Spleen (tissue), 11 donors: ENCODE data around the gene ST13. TPM values are rescaled to one million over a fixed set of nuclear protein-coding genes. Genes with fewer than 3 reads are reported as not detected.

Source experiments
- DNase-seq: peaks from one replicate; pipeline ENCODE4 v3.0.0-alpha.2; 2020
- H3K27ac ChIP-seq, 8 donors: fragments of 200-600 bp; sonication (generic) in 7 of 8; 1 replicate in 4 of 8; 2 replicates in 4 of 8; pipeline versions ENCODE4 v1.5.0 to v1.8.0; 2016 to 2021; ENCODE audit warnings: inconsistent platforms in 4 of 8, mild to moderate bottlenecking in 4 of 8, moderate library complexity in 1 of 8
- H3K27me3 ChIP-seq, 7 donors: fragments of 200-600 bp; sonication (generic) in 6 of 7; replicated peaks in 1 of 7; 1 replicate in 4 of 7; 2 replicates in 3 of 7; pipeline versions ENCODE4 v1.5.0 to v1.8.0; 2016 to 2021; ENCODE audit warnings: inconsistent platforms in 3 of 7, mild to moderate bottlenecking in 1 of 7
- H3K36me3 ChIP-seq, 6 donors: fragments of 200-600 bp; sonication (generic) in 5 of 6; 1 replicate in 4 of 6; 2 replicates in 2 of 6; pipeline versions ENCODE4 v1.5.0 to v1.8.0; 2016 to 2021; ENCODE audit warnings: inconsistent platforms in 2 of 6
- H3K4me1 ChIP-seq, 6 donors: fragments of 200-600 bp; sonication (generic) in 5 of 6; 1 replicate in 3 of 6; 2 replicates in 3 of 6; pipeline versions ENCODE4 v1.5.0 to v1.8.0; 2016 to 2021; ENCODE audit warnings: inconsistent platforms in 3 of 6
- H3K4me3 ChIP-seq, 8 donors: fragments of 200-600 bp; sonication (generic) in 7 of 8; 1 replicate in 4 of 8; 2 replicates in 4 of 8; pipeline versions ENCODE4 v1.5.0 to v1.8.0; 2016 to 2021; ENCODE audit warnings: inconsistent platforms in 4 of 8, mild to moderate bottlenecking in 4 of 8, moderate library complexity in 2 of 8
- H3K9me3 ChIP-seq, 8 donors: fragments of 200-600 bp; sonication (generic) in 7 of 8; 1 replicate in 4 of 8; 2 replicates in 4 of 8; pipeline versions ENCODE4 v1.5.0 to v1.8.0; 2016 to 2021; ENCODE audit warnings: inconsistent platforms in 4 of 8
- POLR2A ChIP-seq, 3 donors: fragments of 450-650 bp; IDR thresholded peaks; one replicate each; pipeline ENCODE4 v1.5.1; 2017; ENCODE audit warnings: antibody characterized with exemption in 3 of 3, mild to moderate bottlenecking in 1 of 3
- POLR2AphosphoS5 ChIP-seq, 3 donors: sonication (generic); formaldehyde crosslinking; IDR thresholded peaks; one replicate each; pipeline ENCODE4 v1.5.1; 2017; ENCODE audit warnings: antibody characterized with exemption in 3 of 3
- WGBS, 5 donors: extraction: QIAGEN DNeasy Blood & Tissue Kit in 3 of 5; methylation state at CpG; one replicate each; pipeline versions ENCODE4 v1.1.5 to v1.1.7; 2013 to 2018; 5-methylcytosine and 5-hydroxymethylcytosine counted together
- intact Hi-C: fragments of 100-400 bp; cut with DNase I; formaldehyde crosslinking; loops from one replicate; pipeline ENCODE4 v1.15.0; 2023; ENCODE audit warnings: low total_unique reads
- polyA plus RNA-seq, 3 donors: library from polyadenylated mRNA; stranded (reverse); fragments of 200-250 nt; gene quantifications; one replicate each; pipeline ENCODE4 v1.2.1, GENCODE V29; 2013
- total RNA-seq, 7 donors: library from RNA; depleted of rRNA in 3 of 7; stranded (reverse); fragments of >200 nt in 3 of 7; fragmentation: NEBNext Ultra II Directional in 4 of 7; extraction: Animal tissue kit (Norgen Biotek cat#: 25700) in 4 of 7; gene quantifications; one replicate each; pipeline versions ENCODE4 v1.1.0 to v1.2.1, GENCODE V29; 2016 to 2021
- TF ChIP-seq, protein P1 (sequence below), 11 experiments: fragments of 200-600 bp in 7 of 11; fragments of 450-650 bp in 4 of 11; sonication (generic) in 4 of 11; IDR thresholded peaks in 8 of 11; conservative IDR thresholded peaks in 3 of 11; 1 replicate in 7 of 11; 2 replicates in 4 of 11; pipeline versions ENCODE4 v1.4.0 to v1.8.0; 2016 to 2021; ENCODE audit warnings: antibody characterized with exemption in 11 of 11, inconsistent platforms in 4 of 11, mild to moderate bottlenecking in 1 of 11
- donor health status: healthy with polysubstance abuse.
- donor health status: DM: no; HTN: no; CAD: no; lungs with moderate emphysema.
- donor health status: DM: no; HTN: no; CAD: no.
- donor health status: Bipolar disorder and iron deficiency.
- donor health status: healthy.
- donor health status: DM: no; HTN: no; CAD: no.
- donor health status: DM: yes; HTN: yes; CAD: no.

ST13 gene
- total and polyA plus RNA-seq, 10 donors: 56.2 to 162 (median 107) TPM

DNA sequence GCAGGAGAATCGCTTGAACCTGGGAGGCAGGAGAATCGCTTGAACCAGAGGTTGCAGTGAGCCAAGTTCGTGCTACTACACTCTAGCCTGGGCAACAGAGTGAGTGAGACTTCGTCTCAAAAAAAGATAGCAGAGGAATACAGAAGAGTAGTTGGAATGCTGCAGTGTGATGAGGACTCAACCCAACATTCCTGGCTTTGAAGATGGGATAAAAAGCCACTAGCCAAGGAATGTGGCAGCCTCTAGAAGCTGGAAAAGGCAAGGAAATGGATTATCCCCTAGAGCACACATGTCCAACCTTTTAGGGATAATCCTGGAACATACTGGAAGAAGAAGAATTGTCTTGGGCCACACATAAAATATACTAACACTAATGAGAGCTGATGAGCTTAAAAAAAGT, 51.2 kb downstream of the ST13 start:
- TF ChIP-seq, protein P1, sequence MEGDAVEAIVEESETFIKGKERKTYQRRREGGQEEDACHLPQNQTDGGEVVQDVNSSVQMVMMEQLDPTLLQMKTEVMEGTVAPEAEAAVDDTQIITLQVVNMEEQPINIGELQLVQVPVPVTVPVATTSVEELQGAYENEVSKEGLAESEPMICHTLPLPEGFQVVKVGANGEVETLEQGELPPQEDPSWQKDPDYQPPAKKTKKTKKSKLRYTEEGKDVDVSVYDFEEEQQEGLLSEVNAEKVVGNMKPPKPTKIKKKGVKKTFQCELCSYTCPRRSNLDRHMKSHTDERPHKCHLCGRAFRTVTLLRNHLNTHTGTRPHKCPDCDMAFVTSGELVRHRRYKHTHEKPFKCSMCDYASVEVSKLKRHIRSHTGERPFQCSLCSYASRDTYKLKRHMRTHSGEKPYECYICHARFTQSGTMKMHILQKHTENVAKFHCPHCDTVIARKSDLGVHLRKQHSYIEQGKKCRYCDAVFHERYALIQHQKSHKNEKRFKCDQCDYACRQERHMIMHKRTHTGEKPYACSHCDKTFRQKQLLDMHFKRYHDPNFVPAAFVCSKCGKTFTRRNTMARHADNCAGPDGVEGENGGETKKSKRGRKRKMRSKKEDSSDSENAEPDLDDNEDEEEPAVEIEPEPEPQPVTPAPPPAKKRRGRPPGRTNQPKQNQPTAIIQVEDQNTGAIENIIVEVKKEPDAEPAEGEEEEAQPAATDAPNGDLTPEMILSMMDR (IDR thresholded peaks at IDR 0.05 in 8 of 11, conservative IDR thresholded peaks at IDR 0.05 in 3 of 11): no peak
- no peak for TF ChIP-seq POLR2AphosphoS5 (IDR thresholded peaks at IDR 0.05)
- no peak for TF ChIP-seq POLR2A (IDR thresholded peaks at IDR 0.05)
- no peak for DNase-seq
- intact Hi-C loops: no loop called here
- no peak overlapping the region for H3K4me3 ChIP-seq
- no peaks in the 10 kb centered on the region for H3K9me3 ChIP-seq
- no peak overlapping the region for H3K27ac ChIP-seq
- no peaks in the 10 kb centered on the region for H3K27me3 ChIP-seq
- H3K4me1 ChIP-seq: peaks cover 0 to 8% (median 0%) of the 10 kb centered on the region in 6 donors
- WGBS, 5 donors: 91 to 99% (median 98%) methylated on average over 4 of the region's 4 CpGs
- H3K36me3 ChIP-seq: peaks cover 0 to 14% (median 0%) of the 10 kb centered on the region in 6 donors

DNA sequence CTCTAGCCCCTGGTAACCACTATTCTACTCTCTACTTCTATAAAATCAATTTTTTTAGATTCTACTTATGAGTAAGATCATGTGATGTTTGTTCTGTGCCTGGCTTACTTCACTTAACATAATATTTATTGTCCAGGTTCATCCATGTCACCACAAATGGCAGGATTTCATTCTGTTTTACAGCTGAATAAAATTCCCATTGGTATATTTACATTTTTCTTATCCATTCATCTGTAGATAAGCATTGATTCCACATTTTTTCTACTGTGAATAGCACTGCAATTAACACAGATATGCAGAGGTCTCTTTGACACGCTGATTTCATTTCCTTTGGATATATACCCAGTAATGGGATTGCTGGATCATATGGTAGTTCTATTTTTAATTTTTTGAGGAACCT, 53.1 kb downstream of the ST13 start:
- Histone ChIP-seq H3K27me3 (no peaks in the 10 kb centered on the region), H3K27ac (no peak overlapping the region), H3K4me1 (peaks cover 0 to 4% (median 0%) of the 10 kb centered on the region in 6 donors), H3K9me3 (no peaks in the 10 kb centered on the region), H3K36me3 (peaks cover 0 to 19% (median 0%) of the 10 kb centered on the region in 6 donors), H3K4me3 (no peak overlapping the region)
- intact Hi-C loops: no loop called here
- WGBS, 5 donors: 48 to 100% (median 97%) methylated on average over 1 of the region's 1 CpG
- DNase-seq: no peak
- no peak for TF ChIP-seq POLR2AphosphoS5 (IDR thresholded peaks at IDR 0.05)
- TF ChIP-seq, protein P1 (IDR thresholded peaks at IDR 0.05 in 8 of 11, conservative IDR thresholded peaks at IDR 0.05 in 3 of 11): no peak
- no peak for TF ChIP-seq POLR2A (IDR thresholded peaks at IDR 0.05)

DNA sequence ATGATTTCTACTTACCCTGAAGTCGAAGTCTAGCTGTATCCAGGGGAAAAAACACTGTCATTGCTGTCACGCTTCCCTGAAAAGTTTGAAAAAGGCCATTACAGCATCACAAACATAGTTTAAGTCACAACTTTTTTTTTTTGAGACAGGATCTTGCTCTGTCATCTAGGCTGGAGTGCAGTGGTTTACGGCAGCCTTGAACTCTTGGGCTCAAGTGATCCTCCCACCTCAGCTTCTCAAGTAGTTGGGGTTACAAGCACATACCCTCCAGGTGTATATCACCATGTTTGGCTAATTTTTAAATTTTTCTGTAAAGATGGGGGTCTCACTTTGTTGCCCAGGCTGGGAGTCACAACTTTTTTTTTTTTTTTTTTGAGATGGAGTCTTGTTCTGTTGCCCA, 57.4 kb downstream of the ST13 start:
- DNase-seq: no peak
- Histone ChIP-seq H3K4me3 (no peak overlapping the region), H3K36me3 (peaks cover 0 to 33% (median 2%) of the 10 kb centered on the region in 6 donors), H3K9me3 (no peaks in the 10 kb centered on the region), H3K4me1 (no peaks in the 10 kb centered on the region), H3K27ac (no peak overlapping the region), H3K27me3 (no peaks in the 10 kb centered on the region)
- TF ChIP-seq, protein P1 (IDR thresholded peaks at IDR 0.05 in 8 of 11, conservative IDR thresholded peaks at IDR 0.05 in 3 of 11): no peak
- TF ChIP-seq POLR2AphosphoS5 (IDR thresholded peaks at IDR 0.05): no peak
- TF ChIP-seq POLR2A (IDR thresholded peaks at IDR 0.05): no peak
- intact Hi-C loops: no loop called here
- WGBS, 5 donors: 87 to 99% (median 92%) methylated on average over 3 of the region's 3 CpGs

DNA sequence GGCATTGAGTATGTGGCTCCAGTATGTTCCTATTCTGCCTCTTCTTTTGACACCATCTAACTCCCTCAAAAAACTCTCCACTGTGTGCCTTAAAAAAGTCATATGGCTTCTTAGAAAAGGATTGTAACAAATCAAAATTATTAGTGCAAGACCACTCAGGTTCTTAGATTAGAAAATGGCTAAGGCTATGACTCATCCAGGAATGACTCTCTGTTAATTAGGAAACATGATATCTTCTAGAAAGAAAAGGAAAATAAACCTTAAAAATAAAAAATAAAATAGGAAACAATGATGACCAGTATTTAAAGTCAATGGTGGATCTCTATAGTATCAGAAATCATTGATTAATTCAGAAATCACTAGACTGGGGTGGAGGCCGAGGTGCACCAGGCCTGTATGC, 59.0 kb downstream of the ST13 start:
- peaks cover 0 to 48% (median 2%) of the 10 kb centered on the region in 6 donors for H3K36me3 ChIP-seq
- TF ChIP-seq, protein P1 (IDR thresholded peaks at IDR 0.05 in 8 of 11, conservative IDR thresholded peaks at IDR 0.05 in 3 of 11): no peak
- TF ChIP-seq POLR2AphosphoS5 (IDR thresholded peaks at IDR 0.05) (no peak), POLR2A (IDR thresholded peaks at IDR 0.05) (no peak)
- DNase-seq: no peak
- H3K9me3 ChIP-seq: no peaks in the 10 kb centered on the region
- WGBS, 5 donors: 90 to 100% (median 100%) methylated on average over 1 of the region's 1 CpG
- H3K27me3 ChIP-seq: no peaks in the 10 kb centered on the region
- H3K4me1 ChIP-seq: peaks cover 0 to 5% (median 0%) of the 10 kb centered on the region in 6 donors
- H3K27ac ChIP-seq: no peak overlapping the region
- no peak overlapping the region for H3K4me3 ChIP-seq
- intact Hi-C loops: no loop called here
